A549 (cell line): ENCODE measurements around the gene RABEP1. TPM values are rescaled to one million over a fixed set of nuclear protein-coding genes. Genes with fewer than 3 reads are reported as not detected.
"Not testable (repeated sequence)": the region's sequence is repeated elsewhere in the genome, so short reads cannot be mapped to it uniquely, and the experiment has no call there.

Experiments
- ATAC-seq, 2 experiments: fragments of 200-7000 bp in 1 of 2; fragments of >200 bp in 1 of 2; cut with Nextera tagmentation in 1 of 2; cut with Tn5 transposase in 1 of 2; 3 replicates each; pipeline versions ENCODE4 v1.8.0 to v1.9.1; 2018 to 2020; ENCODE audit warnings: mild to moderate bottlenecking in 1 of 2, moderate library complexity in 1 of 2
- CTCF ChIA-PET: fragments of 300-600 bp; sonication (Branson Sonifier 250); formaldehyde crosslinking; extraction: SDS; loops from one replicate; lab custom pipeline; 2021; ENCODE audit warnings: antibody characterized with exemption, inconsistent platforms; lab: Yijun Ruan, JAX
- POLR2A ChIA-PET: fragments of 350-600 bp; formaldehyde crosslinking; extraction: SDS; loops from one replicate; lab custom pipeline; 2021; ENCODE audit warnings: antibody characterized with exemption, inconsistent platforms; lab: Yijun Ruan, JAX
- DNase-seq, 2 experiments: peaks; one replicate each; pipeline versions ENCODE4 v3.0.0 to v3.0.0-alpha.2; 2011 to 2016; ENCODE audit warnings: low read depth in 1 of 2, low spot score in 1 of 2
- FAIRE-seq: peaks from 2 replicates; lab custom pipeline; 2011; peaks lifted over from hg19 to GRCh38; lab: Jason Lieb, UNC
- H3K27ac ChIP-seq, 2 experiments: fragments of >200 bp; sonication (Bioruptor Twin); formaldehyde crosslinking; 3 replicates each; pipeline ENCODE4 v1.5.1; 2016 to 2017
- H3K4me1 ChIP-seq: fragments of >200 bp; sonication (Bioruptor Twin); formaldehyde crosslinking; 3 replicates; pipeline ENCODE4 v1.6.1; 2016
- H3K4me2 ChIP-seq: fragments of >200 bp; sonication (Bioruptor Twin); formaldehyde crosslinking; 3 replicates; pipeline ENCODE4 v1.6.1; 2016
- H3K4me3 ChIP-seq: fragments of >200 bp; sonication (Bioruptor Twin); formaldehyde crosslinking; 3 replicates; pipeline ENCODE4 v1.5.1; 2016
- H3K9me3 ChIP-seq: fragments of >200 bp; sonication (Bioruptor Twin); formaldehyde crosslinking; 3 replicates; pipeline ENCODE4 v1.6.1; 2016
- ESRRA ChIP-seq: fragments of 150-350 bp; IDR thresholded peaks from 2 replicates; pipeline ENCODE4 v1.6.1; 2014; ENCODE audit warnings: mild to moderate bottlenecking, low read length, borderline replicate concordance
- FOSL2 ChIP-seq, 2 experiments: fragments of 450-650 bp in 1 of 2; fragments of >200 bp in 1 of 2; sonication (Bioruptor Twin) in 1 of 2; formaldehyde crosslinking; IDR thresholded peaks; 2 replicates each; pipeline versions ENCODE4 v1.5.0 to v1.6.1; 2016 to 2020; ENCODE audit warnings: mild to moderate bottlenecking in 1 of 2, moderate library complexity in 1 of 2
- JUN ChIP-seq, 2 experiments: fragments of >200 bp; sonication (Bioruptor Twin); formaldehyde crosslinking; IDR thresholded peaks; 2 replicates in 1 of 2; 3 replicates in 1 of 2; pipeline ENCODE4 v1.6.1; 2016 to 2017
- MAFK ChIP-seq: fragments of 450-650 bp; IDR thresholded peaks from 2 replicates; pipeline ENCODE4 v1.6.1; 2014; ENCODE audit not compliant: partially characterized antibody
- RARB ChIP-seq: fragments of 250-450 bp; sonication (Bioruptor Pico); IDR thresholded peaks from 2 replicates; pipeline ENCODE4 v1.8.0; 2021; ENCODE audit warnings: mild to moderate bottlenecking, moderate library complexity
- WGBS: methylation state at CpG from one replicate; pipeline ENCODE4 v1.1.6; 2017; ENCODE audit errors: missing lambda C conversion rate; 5-methylcytosine and 5-hydroxymethylcytosine counted together
- polyA plus RNA-seq, 4 experiments: library from polyadenylated mRNA; depleted of rRNA in 3 of 4; stranded (reverse); fragments of >200 nt; fragmentation: RNase III in 1 of 4; extraction: RNeasy Plus Mini Kit Qiagen cat#74134 plus additional on column Dnase treatment in 1 of 4; gene quantifications; 2 replicates in 3 of 4; 3 replicates in 1 of 4; pipeline ENCODE4 v1.2.3, GENCODE V29; 2011 to 2017
- TF ChIP-seq, protein P1 (sequence below): fragments of >200 bp; sonication (Bioruptor Twin); formaldehyde crosslinking; IDR thresholded peaks from 3 replicates; pipeline ENCODE4 v1.5.1; 2016

Gene RABEP1
- polyA plus RNA-seq, 2 of the 4 experiments (the other 2 are of a cell fraction): 44.7 to 65.5 TPM

GRCh38 chr17:5431234-5431633, 149.2 kb downstream of the RABEP1 start:
- CTCF ChIA-PET: interaction anchor here (1.4 to 9.3 kb wide), 2 partner anchors 8 to 9 kb away, joined by 5 to 178 read pairs; partner anchors contain the start of gene C1QBP
- not testable (repeated sequence) for H3K4me2 ChIP-seq, H3K9me3 ChIP-seq, H3K27ac ChIP-seq, H3K4me1 ChIP-seq, H3K4me3 ChIP-seq
- peak in 1 of 2 experiments; percentile 30 for DNase-seq
- TF ChIP-seq, protein P1, sequence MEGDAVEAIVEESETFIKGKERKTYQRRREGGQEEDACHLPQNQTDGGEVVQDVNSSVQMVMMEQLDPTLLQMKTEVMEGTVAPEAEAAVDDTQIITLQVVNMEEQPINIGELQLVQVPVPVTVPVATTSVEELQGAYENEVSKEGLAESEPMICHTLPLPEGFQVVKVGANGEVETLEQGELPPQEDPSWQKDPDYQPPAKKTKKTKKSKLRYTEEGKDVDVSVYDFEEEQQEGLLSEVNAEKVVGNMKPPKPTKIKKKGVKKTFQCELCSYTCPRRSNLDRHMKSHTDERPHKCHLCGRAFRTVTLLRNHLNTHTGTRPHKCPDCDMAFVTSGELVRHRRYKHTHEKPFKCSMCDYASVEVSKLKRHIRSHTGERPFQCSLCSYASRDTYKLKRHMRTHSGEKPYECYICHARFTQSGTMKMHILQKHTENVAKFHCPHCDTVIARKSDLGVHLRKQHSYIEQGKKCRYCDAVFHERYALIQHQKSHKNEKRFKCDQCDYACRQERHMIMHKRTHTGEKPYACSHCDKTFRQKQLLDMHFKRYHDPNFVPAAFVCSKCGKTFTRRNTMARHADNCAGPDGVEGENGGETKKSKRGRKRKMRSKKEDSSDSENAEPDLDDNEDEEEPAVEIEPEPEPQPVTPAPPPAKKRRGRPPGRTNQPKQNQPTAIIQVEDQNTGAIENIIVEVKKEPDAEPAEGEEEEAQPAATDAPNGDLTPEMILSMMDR: 0 out of 3 replicates have a peak, but pooled peaks have one; percentile 15
- TF ChIP-seq, all 56 proteins: peak for 1; not testable (repeated sequence) for 55
- 72% methylated on average over 5 of the region's 5 CpGs for WGBS
- peak in 1 of 2 experiments; percentile 58; a peak in 3 of 6 replicates for ATAC-seq
- FAIRE-seq: not testable (repeated sequence)
- POLR2A ChIA-PET: interaction anchor here (2.5 kb wide), 1 partner anchor 12 kb away, joined by 18 read pairs; the partner anchor contains the start of genes NUP88 and RPAIN

GRCh38 chr17:5431949-5432556, 150.0 kb downstream of the RABEP1 start:
- H3K4me1 ChIP-seq: peaks cover 17% of the 10 kb centered on the region
- FAIRE-seq (no peak), DNase-seq (no peak), ATAC-seq (peak in 1 of 2 experiments; percentile 17; a peak in 1 of 6 replicates)
- TF ChIP-seq JUN (IDR thresholded peaks at IDR 0.05): peak; percentile 56 to 62; a peak in 1 of 5 replicates
- no peak for TF ChIP-seq RARB (CRISPR knock-in tag)
- TF ChIP-seq FOSL2 (IDR thresholded peaks at IDR 0.05): no peak
- no peak for TF ChIP-seq FOSL2 (CRISPR knock-in tag; IDR thresholded peaks at IDR 0.05)
- no peak overlapping the region for H3K4me2 ChIP-seq
- H3K4me3 ChIP-seq: no peak overlapping the region
- CTCF ChIA-PET: interaction anchor here (1.0 to 2.4 kb wide), 5 partner anchors 9 to 183 kb away, joined by 3 to 11 read pairs (median 7); no protein-coding TSS in a partner anchor
- H3K27ac ChIP-seq: no peak overlapping the region
- H3K9me3 ChIP-seq: no peaks in the 10 kb centered on the region
- POLR2A ChIA-PET: interaction anchor here (1.0 to 2.5 kb wide), 2 partner anchors 13 to 37 kb away, joined by 3 to 18 read pairs; partner anchors contain the start of genes NUP88 and RPAIN
- WGBS: 83% methylated on average over 3 of the region's 3 CpGs

GRCh38 chr17:5434984-5435383, 152.9 kb downstream of the RABEP1 start:
- no peaks in the 10 kb centered on the region for H3K9me3 ChIP-seq
- TF ChIP-seq ESRRA (no peak), MAFK (peak; percentile 6)
- TF ChIP-seq, all 56 proteins: peak for 1
- H3K4me3 ChIP-seq: no peak overlapping the region
- POLR2A ChIA-PET: interaction anchor here (1.7 kb wide), 1 partner anchor 12 kb away, joined by 5 read pairs; no protein-coding TSS in a partner anchor
- CTCF ChIA-PET: interaction anchor here (0.7 to 10.9 kb wide), 3 partner anchors 8 to 44 kb away, joined by 3 to 178 read pairs (median 4); no protein-coding TSS in a partner anchor
- FAIRE-seq (no peak), ATAC-seq (no peak), DNase-seq (no peak)
- WGBS: 93% methylated on average over 2 of the region's 2 CpGs
- H3K27ac ChIP-seq: peak overlapping the region; percentile 1 to 67; a peak in 4 of 6 replicates
- peaks cover 29% of the 10 kb centered on the region for H3K4me1 ChIP-seq
- H3K4me2 ChIP-seq: no peak overlapping the region

Other genes with a start within 250 kb of the RABEP1 start
- 1.4 and 1.9 TPM in 2 replicates for gene SLC52A1, start 246.9 kb upstream of the RABEP1 start, polyA plus RNA-seq (2011; rRNA removed)
- 1.0 to 1.4 TPM (median 1.3 TPM) in 3 replicates for gene SLC52A1, start 246.9 kb upstream of the RABEP1 start, polyA plus RNA-seq (2017; fragmentation: RNase III; extraction: RNeasy Plus Mini Kit Qiagen cat#74134 plus additional on column Dnase treatment)
- 4.1 and 4.8 TPM in 2 replicates for gene ZFP3, start 203.8 kb upstream of the RABEP1 start, polyA plus RNA-seq (2011; rRNA removed)
- gene ZFP3, start 203.8 kb upstream of the RABEP1 start, polyA plus RNA-seq (2017; fragmentation: RNase III; extraction: RNeasy Plus Mini Kit Qiagen cat#74134 plus additional on column Dnase treatment): 1.6 to 1.9 TPM (median 1.7 TPM) in 3 replicates
- 4.9 and 5.1 TPM in 2 replicates for gene ZNF232, start 170.4 kb upstream of the RABEP1 start, polyA plus RNA-seq (2011; rRNA removed)
- gene ZNF232, start 170.4 kb upstream of the RABEP1 start, polyA plus RNA-seq (2017; fragmentation: RNase III; extraction: RNeasy Plus Mini Kit Qiagen cat#74134 plus additional on column Dnase treatment): 4.7 to 5.1 TPM (median 4.7 TPM) in 3 replicates
- 0.01 TPM in 2 replicates for gene USP6, start 166.3 kb upstream of the RABEP1 start, polyA plus RNA-seq (2011; rRNA removed)
- gene USP6, start 166.3 kb upstream of the RABEP1 start, polyA plus RNA-seq (2017; fragmentation: RNase III; extraction: RNeasy Plus Mini Kit Qiagen cat#74134 plus additional on column Dnase treatment): 0.04 to 0.09 TPM (median 0.07 TPM) in 3 replicates
- gene ZNF594, start 90.4 kb upstream of the RABEP1 start, polyA plus RNA-seq (2011; rRNA removed): 3.8 and 4.3 TPM in 2 replicates
- 2.2 to 2.7 TPM (median 2.3 TPM) in 3 replicates for gene ZNF594, start 90.4 kb upstream of the RABEP1 start, polyA plus RNA-seq (2017; fragmentation: RNase III; extraction: RNeasy Plus Mini Kit Qiagen cat#74134 plus additional on column Dnase treatment)
- not detected in 2 replicates for gene SCIMP, start 47.4 kb upstream of the RABEP1 start, polyA plus RNA-seq (2011; rRNA removed)
- not detected in 3 replicates for gene SCIMP, start 47.4 kb upstream of the RABEP1 start, polyA plus RNA-seq (2017; fragmentation: RNase III; extraction: RNeasy Plus Mini Kit Qiagen cat#74134 plus additional on column Dnase treatment)
- 175 and 180 TPM in 2 replicates for gene NUP88, start 137.4 kb downstream of the RABEP1 start, polyA plus RNA-seq (2011; rRNA removed)
- gene NUP88, start 137.4 kb downstream of the RABEP1 start, polyA plus RNA-seq (2017; fragmentation: RNase III; extraction: RNeasy Plus Mini Kit Qiagen cat#74134 plus additional on column Dnase treatment): 121 to 133 TPM (median 121 TPM) in 3 replicates
- 62.9 and 67.6 TPM in 2 replicates for gene RPAIN, start 137.9 kb downstream of the RABEP1 start, polyA plus RNA-seq (2011; rRNA removed)
- gene RPAIN, start 137.9 kb downstream of the RABEP1 start, polyA plus RNA-seq (2017; fragmentation: RNase III; extraction: RNeasy Plus Mini Kit Qiagen cat#74134 plus additional on column Dnase treatment): 71.9 to 81.2 TPM (median 72.8 TPM) in 3 replicates
- 448 and 683 TPM in 2 replicates for gene C1QBP, start 156.9 kb downstream of the RABEP1 start, polyA plus RNA-seq (2011; rRNA removed)
- gene C1QBP, start 156.9 kb downstream of the RABEP1 start, polyA plus RNA-seq (2017; fragmentation: RNase III; extraction: RNeasy Plus Mini Kit Qiagen cat#74134 plus additional on column Dnase treatment): 527 to 609 TPM (median 557 TPM) in 3 replicates
- gene DHX33, start 186.7 kb downstream of the RABEP1 start, polyA plus RNA-seq (2011; rRNA removed): 29.5 and 35.7 TPM in 2 replicates
- 26.7 to 30.4 TPM (median 27.8 TPM) in 3 replicates for gene DHX33, start 186.7 kb downstream of the RABEP1 start, polyA plus RNA-seq (2017; fragmentation: RNase III; extraction: RNeasy Plus Mini Kit Qiagen cat#74134 plus additional on column Dnase treatment)
- 137 and 139 TPM in 2 replicates for gene DERL2, start 203.9 kb downstream of the RABEP1 start, polyA plus RNA-seq (2011; rRNA removed)
- 113 to 120 TPM (median 115 TPM) in 3 replicates for gene DERL2, start 203.9 kb downstream of the RABEP1 start, polyA plus RNA-seq (2017; fragmentation: RNase III; extraction: RNeasy Plus Mini Kit Qiagen cat#74134 plus additional on column Dnase treatment)
- 36.6 and 38.2 TPM in 2 replicates for gene MIS12, start 204.3 kb downstream of the RABEP1 start, polyA plus RNA-seq (2011; rRNA removed)
- 25.9 to 28.2 TPM (median 26.6 TPM) in 3 replicates for gene MIS12, start 204.3 kb downstream of the RABEP1 start, polyA plus RNA-seq (2017; fragmentation: RNase III; extraction: RNeasy Plus Mini Kit Qiagen cat#74134 plus additional on column Dnase treatment)